HepG2 (cell line): ENCODE data around the gene YY1AP1.

Experiments
- CTCF ChIP-seq: sonication (generic); formaldehyde crosslinking; IDR thresholded peaks from 2 replicates; pipeline ENCODE4 v1.5.0; 2020; ENCODE audit warnings: mild to moderate bottlenecking, missing genetic modification reagents, moderate library complexity
- ZC3H4 ChIP-seq: sonication (generic); formaldehyde crosslinking; IDR thresholded peaks from 2 replicates; pipeline ENCODE4 v1.4.0; 2020; ENCODE audit warnings: missing genetic modification reagents, borderline replicate concordance

- TF ChIP-seq CTCF (no peak), ZC3H4 (no peak)
Observed at GRCh38 chr1:155713075-155713474, 24.5 kb upstream of the YY1AP1 start.
